HG03565 (cell line): ENCODE data around the gene MOCS2.

Experiments used
- ATAC-seq: cut with Tn5 transposase; IDR thresholded peaks from one replicate; pipeline ENCODE4 v1.9.1; 2021; ENCODE audit warnings: mild to moderate bottlenecking, moderate library complexity; ENCODE audit not compliant: unreplicated experiment

Gene MOCS2

DNA sequence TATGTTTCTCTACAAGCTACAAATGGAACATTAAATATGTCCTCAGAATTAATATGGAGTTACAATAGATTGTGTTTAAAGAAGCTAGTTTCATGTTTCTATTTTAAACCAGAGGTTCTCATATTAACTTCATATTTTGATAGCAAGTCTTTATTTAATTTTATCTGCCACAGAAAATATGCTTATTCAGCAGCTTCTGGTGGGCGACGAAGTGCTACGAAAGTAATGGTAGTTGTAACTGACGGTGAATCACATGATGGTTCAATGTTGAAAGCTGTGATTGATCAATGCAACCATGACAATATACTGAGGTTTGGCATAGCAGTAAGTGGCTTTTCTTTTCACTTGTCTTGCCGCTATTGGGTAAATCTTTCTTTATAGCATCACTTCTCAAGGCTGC is 54.2 kb downstream of the MOCS2 start:
- no peak for ATAC-seq

DNA sequence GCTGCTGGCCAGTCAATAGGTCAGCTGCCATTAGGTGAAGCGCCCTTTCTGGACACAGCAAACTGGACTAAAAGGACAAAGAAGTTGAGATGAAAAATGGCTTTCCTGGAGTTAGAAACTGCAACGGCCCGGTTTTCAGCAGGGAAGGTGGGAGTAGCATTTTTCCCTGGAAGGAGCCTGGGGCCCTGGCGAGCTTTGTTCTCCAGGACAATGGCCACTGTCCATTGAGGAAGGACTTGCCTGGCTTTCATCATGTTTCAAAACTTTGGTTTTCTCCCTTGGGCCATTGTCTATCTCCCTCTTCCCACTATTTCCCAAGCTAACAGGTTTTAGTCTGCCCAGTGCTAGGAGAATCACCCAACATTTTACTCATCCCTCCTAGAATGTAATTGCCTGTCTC is 56.2 kb downstream of the MOCS2 start:
- no peak for ATAC-seq

DNA sequence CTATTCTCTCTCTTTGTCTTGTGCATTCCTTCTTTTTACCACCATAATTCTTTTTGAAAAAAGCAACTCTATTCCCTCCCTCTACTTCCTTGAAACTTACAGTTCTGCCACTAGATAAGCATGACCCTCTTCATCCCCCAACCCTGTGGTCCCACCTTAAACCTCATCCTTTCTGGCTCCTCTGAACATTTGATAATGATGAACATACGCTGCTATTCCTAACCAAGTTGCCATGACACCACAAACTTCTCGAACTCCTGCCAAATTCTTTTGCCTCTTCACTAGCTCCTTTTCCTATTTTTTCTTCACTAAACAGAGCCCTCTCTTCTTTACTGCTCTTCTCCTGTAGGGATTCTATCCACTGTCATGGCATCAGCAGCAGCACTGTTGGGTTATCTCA is 57.1 kb downstream of the MOCS2 start:
- ATAC-seq: no peak

DNA sequence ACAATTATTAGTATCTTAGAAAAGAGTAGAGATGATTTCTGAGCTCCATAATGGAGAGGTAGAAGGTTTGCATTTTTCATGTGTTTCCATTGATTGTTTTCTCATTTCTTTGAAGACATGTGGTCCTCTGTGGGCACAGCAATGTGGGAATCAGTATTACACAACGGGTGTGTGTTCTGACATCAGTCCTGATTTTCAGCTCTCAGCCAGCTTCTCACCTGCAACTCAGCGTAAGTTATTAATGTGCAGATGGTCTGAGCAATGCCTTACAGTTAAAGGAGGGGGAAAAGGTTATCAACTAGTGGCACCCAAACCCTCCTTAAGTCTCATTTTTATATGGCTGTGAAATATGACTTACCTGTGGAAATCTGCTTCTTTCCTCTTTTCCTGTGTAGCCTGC is 61.3 kb downstream of the MOCS2 start:
- ATAC-seq: no peak
